Loucy (cell line): ENCODE data around the gene EFNA5.

Experiments used
- H2AFZ ChIP-seq: fragments of 200-600 bp; sonication (generic); 2 replicates; pipeline ENCODE4 v1.6.0; 2016; ENCODE audit warnings: antibody characterized with exemption, mild to moderate bottlenecking, low read length, moderate library complexity
- H3F3A ChIP-seq: fragments of 200-600 bp; 2 replicates; pipeline ENCODE4 v1.6.0; 2016; ENCODE audit warnings: antibody characterized with exemption, low read depth, mild to moderate bottlenecking
- H3K27me3 ChIP-seq: fragments of 200-600 bp; sonication (generic); 2 replicates; pipeline ENCODE4 v1.6.1; 2014; ENCODE audit warnings: low read length, mild to moderate bottlenecking; ENCODE audit not compliant: insufficient read depth, poor library complexity, severe bottlenecking
- H3K36me3 ChIP-seq: fragments of 200-600 bp; sonication (generic); 2 replicates; pipeline ENCODE4 v1.6.1; 2016; ENCODE audit warnings: low read length; ENCODE audit not compliant: insufficient read depth
- H3K4me1 ChIP-seq: fragments of 200-600 bp; sonication (generic); 2 replicates; pipeline ENCODE4 v1.5.1; 2014; ENCODE audit warnings: low read length, mild to moderate bottlenecking; ENCODE audit not compliant: insufficient read depth, poor library complexity, severe bottlenecking
- H3K4me2 ChIP-seq: fragments of 200-600 bp; sonication (generic); 2 replicates; pipeline ENCODE4 v1.6.0; 2014; ENCODE audit warnings: antibody characterized with exemption, low read length, low read depth, mild to moderate bottlenecking; ENCODE audit not compliant: poor library complexity, severe bottlenecking
- H3K4me3 ChIP-seq: fragments of 200-600 bp; sonication (generic); 2 replicates; pipeline ENCODE4 v1.5.1; 2014; ENCODE audit warnings: low read length, mild to moderate bottlenecking, mixed read lengths; ENCODE audit not compliant: poor library complexity, severe bottlenecking
- H3K79me2 ChIP-seq: fragments of 200-600 bp; sonication (generic); 2 replicates; pipeline ENCODE4 v1.6.1; 2014; ENCODE audit warnings: low read length; ENCODE audit not compliant: insufficient read depth
- H3K9ac ChIP-seq: fragments of 200-600 bp; sonication (generic); 2 replicates; pipeline ENCODE4 v1.6.0; 2014; ENCODE audit warnings: mild to moderate bottlenecking, low read depth, low read length, moderate library complexity; ENCODE audit not compliant: poor library complexity, severe bottlenecking
- H3K9me2 ChIP-seq: fragments of 200-600 bp; sonication (generic); replicated peaks from 2 replicates; pipeline ENCODE4 v1.6.1; 2016; ENCODE audit warnings: low read depth, low read length, mixed read lengths
- H3K9me3 ChIP-seq: fragments of 200-600 bp; sonication (generic); 2 replicates; pipeline ENCODE4 v1.6.1; 2014; ENCODE audit warnings: mild to moderate bottlenecking, antibody characterized with exemption, low read length, low read depth; ENCODE audit not compliant: insufficient read depth
- H4K20me1 ChIP-seq: fragments of 200-600 bp; sonication (generic); 2 replicates; pipeline ENCODE4 v1.6.0; 2014; ENCODE audit warnings: antibody characterized with exemption, low read length, mild to moderate bottlenecking; ENCODE audit not compliant: insufficient read depth, poor library complexity, severe bottlenecking
- EZH2phosphoT487 ChIP-seq: fragments of 200-600 bp; IDR thresholded peaks from 2 replicates; pipeline ENCODE4 v1.6.1; 2018; ENCODE audit warnings: antibody characterized with exemption, mild to moderate bottlenecking, moderate library complexity, borderline replicate concordance
- TF ChIP-seq, protein P1 (sequence below): fragments of 200-600 bp; sonication (generic); conservative IDR thresholded peaks from 2 replicates; pipeline ENCODE4 v1.5.1; 2014; ENCODE audit warnings: mild to moderate bottlenecking, antibody characterized with exemption, low read length

EFNA5 gene

DNA sequence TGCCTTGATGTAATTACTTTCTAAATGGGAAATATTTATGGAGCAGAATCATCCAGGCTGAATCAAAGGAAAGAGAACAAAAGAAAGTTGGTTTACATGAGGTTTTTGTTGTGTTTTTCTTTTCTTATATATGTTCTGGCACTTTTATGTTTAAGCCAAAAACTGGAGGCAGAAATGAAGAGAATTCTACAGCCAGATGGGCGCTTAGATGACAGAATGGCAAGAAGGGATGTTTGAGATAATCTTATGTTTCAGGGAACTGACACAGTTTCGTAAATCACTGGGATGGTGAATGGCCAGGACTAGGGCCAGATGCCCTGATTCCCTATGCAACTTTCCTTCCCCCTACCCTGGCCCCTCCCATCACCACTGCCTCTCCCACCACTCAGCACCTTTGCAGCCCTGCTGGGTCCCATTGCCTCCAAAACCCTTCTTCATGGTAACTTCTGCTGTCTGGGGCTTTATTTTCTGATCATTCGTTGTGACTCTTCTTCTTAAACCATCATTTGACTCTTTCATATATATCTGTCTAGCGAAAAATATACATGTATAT is 111.8 kb downstream of the EFNA5 start:
- Histone ChIP-seq H3K9me2 (no peaks in the 10 kb centered on the region), H4K20me1 (no peaks in the 10 kb centered on the region), H3K4me3 (no peak overlapping the region), H3K79me2 (no peaks in the 10 kb centered on the region), H3K27me3 (no peaks in the 10 kb centered on the region), H3K9ac (no peak overlapping the region), H2AFZ (no peak overlapping the region), H3F3A (no peaks in the 10 kb centered on the region), H3K36me3 (no peaks in the 10 kb centered on the region), H3K4me1 (no peaks in the 10 kb centered on the region), H3K4me2 (no peak overlapping the region), H3K9me3 (no peaks in the 10 kb centered on the region)
- TF ChIP-seq EZH2phosphoT487: no peak
- TF ChIP-seq, protein P1, sequence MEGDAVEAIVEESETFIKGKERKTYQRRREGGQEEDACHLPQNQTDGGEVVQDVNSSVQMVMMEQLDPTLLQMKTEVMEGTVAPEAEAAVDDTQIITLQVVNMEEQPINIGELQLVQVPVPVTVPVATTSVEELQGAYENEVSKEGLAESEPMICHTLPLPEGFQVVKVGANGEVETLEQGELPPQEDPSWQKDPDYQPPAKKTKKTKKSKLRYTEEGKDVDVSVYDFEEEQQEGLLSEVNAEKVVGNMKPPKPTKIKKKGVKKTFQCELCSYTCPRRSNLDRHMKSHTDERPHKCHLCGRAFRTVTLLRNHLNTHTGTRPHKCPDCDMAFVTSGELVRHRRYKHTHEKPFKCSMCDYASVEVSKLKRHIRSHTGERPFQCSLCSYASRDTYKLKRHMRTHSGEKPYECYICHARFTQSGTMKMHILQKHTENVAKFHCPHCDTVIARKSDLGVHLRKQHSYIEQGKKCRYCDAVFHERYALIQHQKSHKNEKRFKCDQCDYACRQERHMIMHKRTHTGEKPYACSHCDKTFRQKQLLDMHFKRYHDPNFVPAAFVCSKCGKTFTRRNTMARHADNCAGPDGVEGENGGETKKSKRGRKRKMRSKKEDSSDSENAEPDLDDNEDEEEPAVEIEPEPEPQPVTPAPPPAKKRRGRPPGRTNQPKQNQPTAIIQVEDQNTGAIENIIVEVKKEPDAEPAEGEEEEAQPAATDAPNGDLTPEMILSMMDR: no peak

GRCh38 chr5:107557051-107557658 is 113.6 kb downstream of the EFNA5 start:
- no peaks in the 10 kb centered on the region for H3K4me1 ChIP-seq

DNA sequence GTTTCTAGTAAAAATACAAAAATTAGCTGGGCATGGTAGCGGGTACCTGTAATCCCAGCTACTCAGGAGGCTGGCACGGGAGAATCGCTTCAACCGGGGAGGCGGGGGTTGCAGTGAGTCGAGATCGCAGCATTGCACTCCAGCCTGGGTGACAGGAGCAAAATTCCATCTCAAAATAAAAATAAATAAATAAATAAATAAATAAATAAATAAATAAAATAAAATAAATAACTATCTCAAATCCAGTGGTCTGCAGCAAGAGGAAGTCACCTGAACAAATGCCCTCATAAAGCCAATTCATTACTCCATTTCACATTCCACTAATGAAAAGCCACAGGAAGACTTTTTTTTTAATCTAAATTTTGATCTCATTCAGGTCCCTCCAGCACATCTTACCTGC is 114.2 kb downstream of the EFNA5 start:
- no peaks in the 10 kb centered on the region for H3K79me2 ChIP-seq

More at GRCh38 chr5:107557051-107557658, 113.6 kb downstream of the EFNA5 start:
- H3K9me2 ChIP-seq: no peaks in the 10 kb centered on the region
- no peak for TF ChIP-seq EZH2phosphoT487
- TF ChIP-seq, protein P1: no peak
- no peak overlapping the region for H3K9ac ChIP-seq
- no peaks in the 10 kb centered on the region for H3K36me3 ChIP-seq
- H3K4me2 ChIP-seq: no peak overlapping the region
- no peaks in the 10 kb centered on the region for H3K9me3 ChIP-seq
- no peaks in the 10 kb centered on the region for H4K20me1 ChIP-seq
- H3F3A ChIP-seq: no peaks in the 10 kb centered on the region
- H3K4me3 ChIP-seq: no peak overlapping the region
- no peaks in the 10 kb centered on the region for H3K79me2 ChIP-seq
- no peak overlapping the region for H2AFZ ChIP-seq
- no peaks in the 10 kb centered on the region for H3K27me3 ChIP-seq

More for the DNA sequence above, 114.2 kb downstream of the EFNA5 start:
- H3K4me2 ChIP-seq: no peak overlapping the region
- no peak for TF ChIP-seq EZH2phosphoT487
- TF ChIP-seq, protein P1: no peak
- H3K36me3 ChIP-seq: no peaks in the 10 kb centered on the region
- H3K4me3 ChIP-seq: no peak overlapping the region
- no peaks in the 10 kb centered on the region for H3K9me3 ChIP-seq
- H4K20me1 ChIP-seq: no peaks in the 10 kb centered on the region
- no peak overlapping the region for H3K9ac ChIP-seq
- H3K4me1 ChIP-seq: no peaks in the 10 kb centered on the region
- no peaks in the 10 kb centered on the region for H3K9me2 ChIP-seq
- H3K27me3 ChIP-seq: no peaks in the 10 kb centered on the region
- no peak overlapping the region for H2AFZ ChIP-seq
- no peaks in the 10 kb centered on the region for H3F3A ChIP-seq
